Measurements from ENCODE around the gene RUBCNL. TPM values are rescaled to one million over a fixed set of nuclear protein-coding genes. Genes with fewer than 3 reads are reported as not detected.
"Not testable (repeated sequence)": the region's sequence is repeated elsewhere in the genome, so short reads cannot be mapped to it uniquely, and the experiment has no call there.

The RUBCNL gene, protein sequence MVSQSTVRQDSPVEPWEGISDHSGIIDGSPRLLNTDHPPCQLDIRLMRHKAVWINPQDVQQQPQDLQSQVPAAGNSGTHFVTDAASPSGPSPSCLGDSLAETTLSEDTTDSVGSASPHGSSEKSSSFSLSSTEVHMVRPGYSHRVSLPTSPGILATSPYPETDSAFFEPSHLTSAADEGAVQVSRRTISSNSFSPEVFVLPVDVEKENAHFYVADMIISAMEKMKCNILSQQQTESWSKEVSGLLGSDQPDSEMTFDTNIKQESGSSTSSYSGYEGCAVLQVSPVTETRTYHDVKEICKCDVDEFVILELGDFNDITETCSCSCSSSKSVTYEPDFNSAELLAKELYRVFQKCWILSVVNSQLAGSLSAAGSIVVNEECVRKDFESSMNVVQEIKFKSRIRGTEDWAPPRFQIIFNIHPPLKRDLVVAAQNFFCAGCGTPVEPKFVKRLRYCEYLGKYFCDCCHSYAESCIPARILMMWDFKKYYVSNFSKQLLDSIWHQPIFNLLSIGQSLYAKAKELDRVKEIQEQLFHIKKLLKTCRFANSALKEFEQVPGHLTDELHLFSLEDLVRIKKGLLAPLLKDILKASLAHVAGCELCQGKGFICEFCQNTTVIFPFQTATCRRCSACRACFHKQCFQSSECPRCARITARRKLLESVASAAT
- total RNA-seq = under 1 TPM; 0.15 to 0.23 TPM

DNA sequence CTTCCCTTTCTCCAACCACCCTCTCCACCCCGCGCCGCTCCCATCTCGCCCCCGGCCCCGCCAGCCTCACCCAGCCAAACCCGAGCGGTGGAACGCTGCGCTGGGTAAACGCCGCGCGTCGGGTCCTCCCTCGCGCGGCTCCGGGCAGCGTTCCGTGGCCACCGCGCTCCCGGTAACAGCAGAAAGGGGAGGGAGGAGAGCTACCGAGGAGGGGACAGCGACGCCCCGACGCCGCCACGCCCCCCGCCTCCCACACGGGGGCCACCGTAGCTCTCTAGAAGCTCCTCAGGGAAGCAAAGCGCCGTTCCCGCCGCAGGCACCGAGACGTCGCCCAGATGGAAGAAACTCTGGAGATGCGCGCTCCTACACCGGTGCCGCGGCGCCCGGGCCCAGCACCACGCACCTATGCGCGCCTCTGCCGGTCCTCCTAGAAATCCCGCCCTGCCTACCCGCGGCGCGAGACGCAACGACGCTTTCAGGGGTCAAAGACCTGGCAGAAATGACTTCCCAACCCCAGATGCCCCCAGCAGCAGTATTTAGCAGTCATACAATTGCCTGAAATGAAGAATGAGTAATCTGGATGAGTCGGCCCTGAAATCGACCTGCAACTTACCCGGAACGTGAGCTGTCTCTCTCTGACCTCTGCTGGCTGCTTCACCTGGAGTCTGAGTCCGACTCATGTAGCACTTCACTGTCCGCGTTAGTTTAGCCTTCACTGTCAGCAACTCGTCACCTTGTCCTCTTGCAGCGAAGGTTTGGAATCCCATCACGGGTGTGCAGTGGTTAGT lies at the start of gene RUBCNL:
Gene RUBCNL, minus strand, starts transcription at position 189 of the 788 bp plus-strand sequence. CDS start 14,777 bp downstream, outside the sequence.
- CTCF ChIA-PET = no interaction called here
- POLR2A ChIA-PET = interaction anchor here (0.5 to 0.6 kb wide), 2 partner anchors 32 to 379 kb away, joined by 3 to 4 read pairs; no protein-coding TSS in a partner anchor

DNA sequence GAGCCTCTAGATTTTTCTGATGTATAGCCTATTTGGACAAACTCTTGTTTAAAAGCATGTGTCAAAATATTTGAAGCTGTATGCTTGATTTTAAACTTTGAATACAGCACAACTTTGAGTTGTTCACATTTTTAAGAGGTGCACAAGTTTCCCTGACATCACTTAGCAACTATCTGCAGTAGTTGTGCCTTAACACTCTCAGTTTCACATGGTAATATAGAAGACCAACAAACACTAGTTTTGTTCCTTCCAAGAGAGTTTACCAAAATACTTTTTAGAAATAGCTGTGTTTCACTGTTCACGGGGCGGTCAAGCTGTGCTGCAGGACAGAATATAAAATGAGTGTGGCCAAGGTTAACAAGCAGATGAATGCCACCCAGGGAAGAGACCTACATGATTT lies 42.5 kb upstream of the RUBCNL start:
- CTCF ChIA-PET, POLR2A ChIA-PET: not testable (repeated sequence)

DNA sequence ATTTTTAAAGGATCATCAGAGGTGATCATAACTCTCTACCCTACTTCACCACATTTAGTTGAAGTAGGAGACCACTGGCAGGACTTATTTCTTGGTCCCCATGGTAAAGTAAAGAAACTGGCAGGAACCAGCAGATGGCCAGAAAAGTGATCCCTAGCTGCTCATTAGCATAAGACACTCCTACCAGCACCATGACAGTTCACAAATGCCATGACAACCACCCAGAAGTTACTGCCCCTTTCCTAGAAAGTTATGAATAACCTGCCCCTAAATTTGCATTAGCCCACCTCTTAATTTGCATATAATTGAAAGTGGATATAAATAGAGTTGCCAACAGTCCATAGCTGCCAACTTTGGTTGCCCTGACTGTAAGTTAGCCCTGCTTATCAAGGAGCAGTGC lies 18.4 kb upstream of the RUBCNL start:
- ChIA-PET POLR2A (no interaction called here), CTCF (no interaction called here)

DNA sequence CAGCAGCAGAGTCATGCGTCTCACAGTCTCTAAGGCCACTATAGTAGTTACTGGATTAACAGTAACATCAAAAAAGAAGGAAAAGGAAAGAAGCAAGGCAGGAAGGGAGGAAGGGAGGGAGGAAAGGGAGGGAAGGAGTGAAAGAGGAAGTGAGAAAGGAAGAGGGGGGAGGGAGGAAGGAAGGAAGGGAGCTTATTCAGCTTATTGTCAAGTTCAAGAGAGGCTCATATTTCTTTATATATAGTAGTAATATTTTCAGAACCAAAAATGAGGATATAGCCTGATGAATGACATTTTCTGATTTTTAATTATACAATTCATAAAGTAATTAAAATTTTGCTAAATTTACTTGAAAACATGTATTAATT lies 17.7 kb upstream of the RUBCNL start:
- ChIA-PET POLR2A (no interaction called here), CTCF (no interaction called here)

DNA sequence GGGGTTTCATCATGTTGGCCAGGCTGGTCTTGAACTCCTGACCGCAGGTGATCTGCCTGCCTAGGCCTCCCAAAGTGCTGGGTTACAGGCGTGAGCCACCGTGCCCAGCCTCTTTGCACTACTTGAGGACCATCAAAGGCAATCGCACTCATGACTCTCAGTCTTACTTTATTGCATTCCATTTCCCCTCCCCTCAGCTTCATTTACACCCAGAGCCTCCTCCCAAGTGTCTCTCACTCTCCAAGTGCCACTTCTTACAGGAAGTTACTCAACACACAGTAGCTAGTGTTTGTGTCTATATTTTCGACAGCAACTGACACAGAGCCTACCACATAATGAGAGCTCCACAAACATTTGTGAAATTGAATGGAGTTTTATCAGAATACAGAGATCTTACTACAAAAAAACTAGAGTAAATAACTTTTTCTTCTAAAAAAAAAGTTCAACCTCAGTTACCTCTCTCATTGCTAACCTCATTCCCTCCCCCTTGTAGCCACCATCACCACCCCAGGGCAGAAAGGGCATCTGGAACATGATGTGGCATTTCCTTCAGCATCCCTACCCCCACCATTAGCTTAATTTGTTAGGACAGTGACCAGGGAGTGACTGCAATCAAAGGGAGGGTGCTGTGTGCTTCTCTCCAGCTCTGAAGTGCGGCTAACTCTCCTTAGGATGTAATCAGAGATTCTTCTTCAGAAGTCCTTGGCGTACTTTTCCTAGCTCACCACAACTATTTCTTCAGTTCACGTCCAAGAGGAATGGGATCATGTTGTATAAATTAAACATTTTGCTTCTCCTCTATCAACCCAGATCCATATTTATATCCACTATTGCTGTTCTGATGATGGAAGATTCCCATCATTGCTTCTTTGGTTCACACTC lies 17.0 kb upstream of the RUBCNL start:
- POLR2A ChIA-PET = no interaction called here
- CTCF ChIA-PET = no interaction called here

DNA sequence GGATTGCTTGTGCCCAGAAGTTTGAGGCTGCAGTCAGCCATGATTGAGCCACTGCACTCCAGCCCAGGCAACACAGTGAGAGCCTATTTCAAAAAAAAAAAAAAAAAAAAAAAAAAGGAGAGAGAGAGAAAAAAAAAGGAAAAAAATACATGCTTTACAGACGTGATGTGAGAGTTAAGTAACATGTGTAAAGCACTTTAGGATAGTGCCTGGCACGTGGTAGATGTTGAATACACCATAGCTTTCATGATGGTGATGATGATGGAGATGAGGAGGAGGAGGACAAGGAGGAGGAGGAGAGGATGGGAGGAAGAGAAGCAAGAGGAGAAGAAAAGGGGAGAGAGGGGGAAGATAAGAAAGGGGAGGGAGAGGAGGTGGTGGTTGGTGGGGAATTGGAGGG lies 15.1 kb upstream of the RUBCNL start:
- CTCF ChIA-PET = no interaction called here
- POLR2A ChIA-PET = no interaction called here

DNA sequence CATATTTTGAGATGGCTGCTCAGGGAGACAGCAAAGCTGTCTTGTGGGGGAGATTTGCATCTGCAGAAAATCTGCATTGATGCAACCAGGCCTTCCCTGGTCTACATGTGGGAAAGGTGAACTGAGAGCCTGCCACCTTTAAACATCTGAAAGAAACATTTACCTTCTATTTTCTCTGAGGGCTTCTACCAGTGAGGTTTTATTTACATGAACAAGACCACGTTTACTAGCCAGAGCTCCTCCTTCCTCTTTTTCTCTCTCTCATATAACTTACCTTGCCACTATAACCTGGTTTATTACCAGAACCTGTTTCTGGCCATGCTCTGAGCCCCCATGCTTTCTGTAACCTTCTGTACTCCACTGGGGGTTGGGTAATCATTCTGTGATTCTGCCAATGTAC lies 14.4 kb upstream of the RUBCNL start:
- ChIA-PET POLR2A (no interaction called here), CTCF (no interaction called here)

DNA sequence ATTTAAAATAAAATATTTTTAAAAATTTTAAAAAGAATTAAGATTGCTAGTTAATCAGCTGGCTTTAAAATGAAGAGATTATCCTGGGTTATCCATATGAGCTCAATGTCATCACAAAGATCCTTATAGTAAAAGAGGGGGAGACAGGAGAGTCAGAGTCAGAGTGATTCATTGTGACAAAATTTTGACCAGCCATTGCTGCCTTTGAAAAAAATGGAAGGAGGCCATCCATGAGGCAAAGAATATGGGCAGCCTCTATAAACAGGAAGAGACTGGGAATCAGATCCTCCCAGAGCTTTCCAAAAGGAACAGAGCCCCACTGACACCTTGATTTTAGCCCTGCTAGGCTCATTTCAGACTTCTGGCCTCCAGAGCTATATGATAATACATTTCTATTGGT lies 9.3 kb upstream of the RUBCNL start:
- ChIA-PET POLR2A (no interaction called here), CTCF (no interaction called here)

DNA sequence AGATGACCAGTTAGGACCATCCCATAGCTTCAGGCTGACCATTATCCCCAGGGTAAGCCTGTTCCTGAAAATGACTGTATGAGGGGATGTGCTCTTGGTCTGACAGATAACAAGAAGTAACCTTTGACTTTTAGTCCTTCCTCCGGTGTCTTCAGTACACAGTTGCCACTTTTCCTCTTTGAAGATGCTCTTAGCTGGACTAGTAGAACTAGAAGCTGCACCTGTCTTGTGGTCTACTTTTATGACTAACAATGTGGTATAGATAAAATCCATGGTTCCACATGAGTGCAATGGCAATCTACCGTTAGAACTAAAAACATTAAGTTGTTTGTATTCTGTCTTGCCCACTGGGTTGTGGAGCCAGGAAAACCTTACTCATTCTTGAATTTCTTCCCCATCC lies 5.9 kb upstream of the RUBCNL start:
- ChIA-PET POLR2A (no interaction called here), CTCF (interaction anchor here (0.7 kb wide), 1 partner anchor 269 kb away, joined by 4 read pairs; no protein-coding TSS in a partner anchor)

DNA sequence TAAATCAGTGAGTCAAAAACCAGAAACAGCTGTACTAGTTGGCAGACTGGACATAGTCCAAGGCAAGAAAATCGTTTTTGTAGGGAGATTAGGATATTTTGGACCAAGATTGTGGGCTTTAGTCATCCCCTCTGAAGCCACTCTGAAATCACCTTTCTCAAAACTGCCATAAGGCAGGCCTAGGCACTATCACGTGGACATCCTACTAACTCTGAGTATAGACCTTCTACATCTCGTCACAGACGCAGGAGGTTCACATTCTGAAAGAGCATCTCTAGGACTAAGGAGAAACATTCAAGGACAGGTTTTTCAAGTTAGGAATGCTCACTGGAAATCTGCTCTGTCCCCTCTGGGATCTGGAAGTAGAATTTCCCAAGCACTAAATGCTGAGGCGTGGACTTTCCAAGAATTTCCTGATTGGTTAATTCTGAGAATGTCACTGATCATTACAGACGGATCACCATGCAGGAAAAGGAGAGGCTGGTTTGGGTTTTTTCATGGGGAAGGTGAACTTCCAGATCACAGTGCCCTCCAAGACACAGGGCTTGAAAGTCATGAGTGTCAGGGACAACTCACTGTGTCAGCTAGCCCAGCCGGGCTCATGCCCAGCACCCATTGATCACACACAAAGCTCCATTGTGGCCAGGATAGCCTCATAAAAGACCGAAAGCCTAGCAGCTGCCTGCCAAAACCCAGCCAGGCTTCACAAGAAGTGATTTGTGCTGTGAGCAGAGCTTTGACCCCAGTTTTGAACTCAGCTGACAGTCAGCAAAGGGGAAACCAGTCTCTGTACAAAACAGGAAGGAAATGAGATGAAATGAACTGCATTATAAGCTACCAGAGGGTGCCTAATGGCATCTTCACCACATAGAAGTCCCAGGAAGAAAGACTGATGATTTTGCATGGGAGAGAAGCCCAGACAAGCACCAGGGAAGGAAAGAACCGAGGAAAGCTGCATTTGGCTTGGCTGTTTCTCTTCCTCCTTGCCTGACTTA lies 2.7 kb upstream of the RUBCNL start:
- CTCF ChIA-PET = interaction anchor here (1.3 kb wide), 1 partner anchor 320 kb away, joined by 3 read pairs; no protein-coding TSS in a partner anchor
- POLR2A ChIA-PET = no interaction called here

DNA sequence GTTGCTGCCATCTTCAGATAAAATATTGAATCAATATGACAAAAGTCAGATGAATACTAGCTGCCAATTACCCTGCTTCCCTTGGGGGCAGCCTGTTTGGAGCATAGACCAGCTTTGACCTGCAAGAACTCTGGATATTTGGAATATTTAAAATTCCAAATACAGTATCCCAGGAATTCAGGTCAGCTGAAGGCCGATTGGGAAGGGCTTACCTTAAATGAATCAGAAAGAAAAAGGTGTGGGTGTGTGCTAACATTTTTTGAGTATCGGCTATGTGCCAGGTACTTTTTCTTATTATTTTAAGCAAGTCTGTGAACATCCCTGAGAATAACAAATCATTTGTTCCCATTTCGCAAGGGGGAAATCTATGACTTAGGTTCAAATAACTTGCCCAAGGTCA lies 1.8 kb upstream of the RUBCNL start:
- ChIA-PET CTCF (no interaction called here), POLR2A (no interaction called here)

DNA sequence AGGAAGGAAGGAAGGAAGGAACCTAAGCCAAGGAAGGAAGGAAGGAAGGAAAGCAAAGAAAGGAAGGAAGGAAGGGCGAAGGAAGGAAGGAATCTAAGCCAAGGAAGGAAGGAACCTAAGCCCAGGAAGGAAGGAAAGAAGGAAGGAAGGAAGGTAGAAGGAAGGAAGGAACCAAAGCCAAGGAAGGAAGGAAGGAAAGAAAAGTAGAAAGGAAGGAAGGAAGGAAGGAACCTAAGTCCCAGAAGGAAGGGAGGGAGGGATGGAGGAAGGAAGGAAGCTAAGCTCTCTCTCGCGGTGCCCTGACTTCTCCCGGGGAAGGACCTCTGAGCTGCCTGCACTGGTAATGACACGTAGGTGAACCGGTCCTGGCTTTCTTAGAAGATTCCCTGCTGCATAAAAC lies 1.3 kb upstream of the RUBCNL start:
- CTCF ChIA-PET = no interaction called here
- POLR2A ChIA-PET = no interaction called here

DNA sequence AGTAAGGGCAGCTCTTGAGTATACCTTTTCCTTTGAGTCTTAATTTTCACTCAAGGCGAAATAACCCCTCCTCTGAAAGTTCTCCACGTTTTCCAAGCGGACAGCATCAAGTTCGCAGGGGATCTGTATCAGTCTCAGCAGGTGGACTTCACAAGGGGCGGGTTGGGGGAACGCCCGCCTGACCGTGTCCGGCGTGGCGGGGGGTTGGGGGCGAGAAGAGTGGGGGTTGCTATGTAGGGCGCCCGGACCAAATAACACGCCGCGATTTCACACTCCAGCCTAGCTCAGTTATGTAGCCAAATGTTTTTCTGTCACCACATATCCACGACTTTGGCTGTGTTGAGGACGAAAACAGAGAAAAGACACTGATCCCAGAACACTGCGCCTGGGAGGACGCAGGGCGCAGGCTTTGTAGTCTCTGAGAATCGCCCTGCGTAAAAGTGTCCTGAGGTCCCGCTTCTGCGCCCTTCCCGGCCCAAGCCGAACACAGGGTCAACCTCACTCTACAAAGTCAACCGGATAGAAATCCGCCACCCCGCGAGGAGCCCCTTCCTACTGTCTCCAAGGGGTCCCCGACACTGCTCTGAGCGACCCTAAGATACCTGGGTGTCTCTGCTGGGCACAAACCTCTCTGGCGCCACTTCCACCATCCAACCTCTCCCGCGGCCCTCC lies 524 bp downstream of the RUBCNL start:
- ChIA-PET POLR2A (interaction anchor here (0.6 kb wide), 1 partner anchor 380 kb away, joined by 4 read pairs; no protein-coding TSS in a partner anchor), CTCF (no interaction called here)

DNA sequence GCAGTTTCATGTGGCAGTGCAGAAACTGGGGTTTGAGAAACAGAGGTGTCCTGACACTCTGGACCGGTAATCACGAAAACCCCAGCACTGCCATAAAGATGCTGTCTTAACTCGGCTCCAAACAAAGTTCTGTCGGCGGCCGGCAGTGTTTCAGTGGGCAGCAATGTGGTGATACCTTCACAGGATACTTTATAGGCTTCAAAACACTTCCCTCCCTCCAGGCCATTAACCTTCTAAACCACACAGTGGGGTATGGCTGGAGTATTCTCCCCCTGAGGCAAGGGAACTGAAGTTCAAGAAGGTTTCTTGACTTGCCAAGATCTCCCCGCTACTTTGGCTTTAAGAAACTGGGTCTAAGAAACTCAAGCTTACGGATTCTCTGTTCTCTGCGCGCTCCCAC lies 1.1 kb downstream of the RUBCNL start:
- ChIA-PET CTCF (no interaction called here), POLR2A (no interaction called here)

DNA sequence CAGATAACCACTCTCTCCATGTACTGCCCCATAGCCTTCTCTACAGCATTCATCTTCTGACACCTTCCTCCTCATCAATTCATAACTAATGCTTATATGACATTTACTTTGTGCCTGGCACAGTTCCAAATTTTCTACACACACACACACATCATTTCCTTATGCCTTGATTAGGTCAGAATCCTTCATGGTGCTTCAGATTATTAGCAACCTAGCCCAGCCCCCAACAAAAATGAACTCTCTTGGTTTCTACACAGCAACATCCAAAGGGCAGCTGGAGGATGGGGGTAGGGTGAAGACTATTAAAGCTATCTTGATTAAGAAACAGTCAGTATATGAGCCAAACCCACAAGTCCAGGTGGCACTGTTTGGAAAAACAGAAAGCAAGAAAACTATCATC lies 3.7 kb downstream of the RUBCNL start:
- POLR2A ChIA-PET = no interaction called here

DNA sequence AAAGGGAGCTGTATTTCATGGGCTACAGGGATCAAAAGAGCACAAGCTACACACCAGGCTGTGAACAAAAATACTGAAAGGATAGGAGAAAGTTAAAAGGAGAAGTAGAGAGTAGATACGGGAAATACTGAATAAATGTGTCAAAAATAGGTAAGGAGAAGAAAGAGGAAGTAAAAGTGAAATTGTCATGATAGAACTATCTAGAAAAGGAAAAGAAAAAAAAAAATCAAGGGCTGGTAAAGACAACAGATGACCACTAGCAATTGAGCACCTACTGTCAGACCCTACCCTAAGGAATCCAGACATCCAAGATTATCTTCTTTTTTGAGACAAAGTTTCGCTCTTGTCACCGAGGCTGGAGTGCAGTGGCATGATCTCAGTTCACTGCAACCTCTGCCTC lies 4.8 kb downstream of the RUBCNL start:
- POLR2A ChIA-PET = interaction anchor here (0.7 kb wide), 1 partner anchor 53 kb away, joined by 4 read pairs; no protein-coding TSS in a partner anchor
- CTCF ChIA-PET = no interaction called here

More for the DNA sequence above, 3.7 kb downstream of the RUBCNL start:
- CTCF ChIA-PET = no interaction called here

DNA sequence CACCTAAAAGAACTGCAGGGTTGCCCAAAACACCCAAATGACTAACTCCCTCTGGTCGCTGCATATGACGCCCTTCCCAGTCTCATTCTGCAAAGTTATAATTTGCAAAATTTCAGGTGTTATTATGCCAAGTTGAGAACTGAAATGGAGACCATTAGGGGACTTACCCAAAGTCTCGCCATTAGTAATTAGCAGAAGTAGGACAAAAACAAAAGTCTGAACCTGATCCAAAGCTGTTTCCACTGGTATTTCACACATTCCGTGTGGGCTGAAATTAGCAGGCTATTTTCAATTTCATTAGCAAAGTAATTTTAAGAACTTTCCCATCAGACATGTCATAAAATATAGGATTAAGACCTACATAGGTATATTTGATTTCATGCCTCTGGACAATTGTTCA lies 6.8 kb downstream of the RUBCNL start:
- POLR2A ChIA-PET = no interaction called here

DNA sequence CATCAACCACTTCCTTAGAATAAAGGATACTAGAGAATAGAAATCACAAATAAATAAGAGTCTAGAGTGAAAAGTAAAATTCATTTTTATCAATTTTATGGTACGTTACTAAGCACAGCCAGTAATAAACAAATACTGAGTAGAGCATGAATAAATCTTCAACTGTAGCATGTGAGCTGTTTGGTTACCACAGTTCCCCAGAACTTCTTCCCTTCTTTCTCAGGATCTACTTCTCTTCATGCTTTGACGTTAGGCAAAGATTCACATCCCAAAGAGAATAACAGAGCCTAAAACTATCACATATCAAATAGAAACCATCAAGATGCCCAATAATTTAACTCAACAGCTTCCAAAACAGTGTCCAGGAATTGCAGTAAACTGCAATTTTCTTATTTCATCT lies 7.4 kb downstream of the RUBCNL start:
- CTCF ChIA-PET = no interaction called here

More for the DNA sequence above, 6.8 kb downstream of the RUBCNL start:
- CTCF ChIA-PET = no interaction called here

More for the DNA sequence above, 7.4 kb downstream of the RUBCNL start:
- POLR2A ChIA-PET = no interaction called here
